Measurements from ENCODE around the gene SLC22A7.

The SLC22A7 gene, protein sequence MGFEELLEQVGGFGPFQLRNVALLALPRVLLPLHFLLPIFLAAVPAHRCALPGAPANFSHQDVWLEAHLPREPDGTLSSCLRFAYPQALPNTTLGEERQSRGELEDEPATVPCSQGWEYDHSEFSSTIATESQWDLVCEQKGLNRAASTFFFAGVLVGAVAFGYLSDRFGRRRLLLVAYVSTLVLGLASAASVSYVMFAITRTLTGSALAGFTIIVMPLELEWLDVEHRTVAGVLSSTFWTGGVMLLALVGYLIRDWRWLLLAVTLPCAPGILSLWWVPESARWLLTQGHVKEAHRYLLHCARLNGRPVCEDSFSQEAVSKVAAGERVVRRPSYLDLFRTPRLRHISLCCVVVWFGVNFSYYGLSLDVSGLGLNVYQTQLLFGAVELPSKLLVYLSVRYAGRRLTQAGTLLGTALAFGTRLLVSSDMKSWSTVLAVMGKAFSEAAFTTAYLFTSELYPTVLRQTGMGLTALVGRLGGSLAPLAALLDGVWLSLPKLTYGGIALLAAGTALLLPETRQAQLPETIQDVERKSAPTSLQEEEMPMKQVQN

GRCh38 chr6:43297644-43298564 lies at the start of gene SLC22A7:
TSS of gene SLC22A7 (plus strand) at chr6:43298260. CDS start at chr6:43298359, 99 bp downstream.
- TF ChIP-seq ZFP3 (CRISPR knock-in tag; IDR thresholded peaks at IDR 0.05), result no peak
- no peak for TF ChIP-seq ISL1 (CRISPR knock-in tag; IDR thresholded peaks at IDR 0.05)
- TF ChIP-seq RARB (CRISPR knock-in tag; IDR thresholded peaks at IDR 0.05), result no peak
- no peak for TF ChIP-seq PPARA (CRISPR knock-in tag; IDR thresholded peaks at IDR 0.05; ENCODE audit: borderline replicate concordance)
- TF ChIP-seq ZC3H10 (CRISPR knock-in tag; IDR thresholded peaks at IDR 0.05), result no peak
- no peak for TF ChIP-seq ESRRG (CRISPR knock-in tag; IDR thresholded peaks at IDR 0.05)
- TF ChIP-seq TOX (CRISPR knock-in tag; IDR thresholded peaks at IDR 0.05; ENCODE audit: borderline replicate concordance), result no peak
- TF ChIP-seq TCF4 (CRISPR knock-in tag; IDR thresholded peaks at IDR 0.05; ENCODE audit: borderline replicate concordance), result no peak
- TF ChIP-seq PATZ1 (CRISPR knock-in tag; IDR thresholded peaks at IDR 0.05; ENCODE audit: borderline replicate concordance), result no peak
- TF ChIP-seq ZNF8 (CRISPR knock-in tag; IDR thresholded peaks at IDR 0.05), result no peak
- TF ChIP-seq TSHZ2 (CRISPR knock-in tag; IDR thresholded peaks at IDR 0.05), result no peak
- no peak for TF ChIP-seq CREB5 (CRISPR knock-in tag; IDR thresholded peaks at IDR 0.05; ENCODE audit: low read depth)
- TF ChIP-seq GLIS3 (CRISPR knock-in tag; IDR thresholded peaks at IDR 0.05), result no peak
- no peak; the same call in 2 of the 3 replicates for ATAC-seq

- ATAC-seq, result no peak
- TF ChIP-seq ZNF70 (CRISPR knock-in tag; IDR thresholded peaks at IDR 0.05) (no peak), ESRRG (CRISPR knock-in tag; IDR thresholded peaks at IDR 0.05) (no peak), BACH2 (CRISPR knock-in tag; IDR thresholded peaks at IDR 0.05; ENCODE audit: borderline replicate concordance) (no peak), CSDC2 (CRISPR knock-in tag; IDR thresholded peaks at IDR 0.05) (no peak), ZFP30 (CRISPR knock-in tag; IDR thresholded peaks at IDR 0.05) (no peak), PATZ1 (CRISPR knock-in tag; IDR thresholded peaks at IDR 0.05; ENCODE audit: borderline replicate concordance) (no peak), SNAI2 (CRISPR knock-in tag; IDR thresholded peaks at IDR 0.05) (no peak), ARNTL (CRISPR knock-in tag; IDR thresholded peaks at IDR 0.05; ENCODE audit: borderline replicate concordance, low read depth) (no peak), PPARA (CRISPR knock-in tag; IDR thresholded peaks at IDR 0.05; ENCODE audit: borderline replicate concordance) (no peak), ZNF565 (CRISPR knock-in tag; conservative IDR thresholded peaks at IDR 0.05; ENCODE audit: low read depth) (no peak), CSRNP3 (CRISPR knock-in tag; IDR thresholded peaks at IDR 0.05) (no peak), TOX (CRISPR knock-in tag; IDR thresholded peaks at IDR 0.05; ENCODE audit: borderline replicate concordance) (no peak)
These were observed 49.3 kb upstream of the SLC22A7 start for GRCh38 chr6:43248791-43249190.

Data from SK-N-SH treated with all-trans-retinoic acid at 6 μM for 48 hours (cell line).